Activated CD4-positive, alpha-beta T cell treated with anti-CD3 and anti-CD28 coated beads for 36 hours (primary cell): ENCODE measurements around the gene NSD1. TPM values are rescaled to one million over a fixed set of nuclear protein-coding genes. Genes with fewer than 3 reads are reported as not detected.

Experiments
- ATAC-seq: fragments of 200-7000 bp; cut with Tn5 transposase; one replicate; pipeline ENCODE4 v1.10.0; 2021; ENCODE audit warnings: mild to moderate bottlenecking, moderate library complexity
- CTCF ChIA-PET: fragments of 350-600 bp; sonication (Branson Sonifier 250); formaldehyde crosslinking; loops from one replicate; lab custom pipeline; 2021; ENCODE audit warnings: antibody characterized with exemption; lab: Charles Lee
- POLR2A ChIA-PET: fragments of 350-600 bp; sonication (Branson Sonifier 250); formaldehyde crosslinking; loops from one replicate; lab custom pipeline; 2021; ENCODE audit warnings: antibody characterized with exemption, inconsistent platforms; lab: Charles Lee
- DNase-seq: peaks from one replicate; pipeline ENCODE4 v3.0.0-alpha.2; 2020
- H3K27ac Mint-ChIP-seq: one replicate; pipeline ENCODE4 v1.8.0; 2021; ENCODE audit warnings: mixed read lengths
- H3K27me3 Mint-ChIP-seq: one replicate; pipeline ENCODE4 v1.8.0; 2021; ENCODE audit warnings: mixed read lengths
- H3K36me3 Mint-ChIP-seq: one replicate; pipeline ENCODE4 v1.8.0; 2021; ENCODE audit warnings: low read depth, mixed read lengths
- H3K4me1 Mint-ChIP-seq: one replicate; pipeline ENCODE4 v1.8.0; 2021; ENCODE audit warnings: mixed read lengths
- H3K4me3 Mint-ChIP-seq: one replicate; pipeline ENCODE4 v1.8.0; 2021; ENCODE audit warnings: mild to moderate bottlenecking, moderate library complexity, mixed read lengths
- H3K9me3 Mint-ChIP-seq: one replicate; pipeline ENCODE4 v1.8.0; 2021; ENCODE audit warnings: low read depth, mixed read lengths
- intact Hi-C, 2 experiments: fragments of 100-400 bp; cut with DNase I in 1 of 2; cut with micrococcal nuclease in 1 of 2; formaldehyde crosslinking; loops; one replicate each; pipeline versions ENCODE4 v1.14.2 to v1.15.1; 2022 to 2024; cut with DNase I, micrococcal nuclease
- total RNA-seq, 2 experiments: library from RNA; stranded (reverse); gene quantifications; one replicate each; pipeline ENCODE4 v1.2.3, GENCODE V29; 2021

Gene NSD1
- total RNA-seq, 2 experiments from 2014 or later, result 65.6 to 68.2 TPM

DNA sequence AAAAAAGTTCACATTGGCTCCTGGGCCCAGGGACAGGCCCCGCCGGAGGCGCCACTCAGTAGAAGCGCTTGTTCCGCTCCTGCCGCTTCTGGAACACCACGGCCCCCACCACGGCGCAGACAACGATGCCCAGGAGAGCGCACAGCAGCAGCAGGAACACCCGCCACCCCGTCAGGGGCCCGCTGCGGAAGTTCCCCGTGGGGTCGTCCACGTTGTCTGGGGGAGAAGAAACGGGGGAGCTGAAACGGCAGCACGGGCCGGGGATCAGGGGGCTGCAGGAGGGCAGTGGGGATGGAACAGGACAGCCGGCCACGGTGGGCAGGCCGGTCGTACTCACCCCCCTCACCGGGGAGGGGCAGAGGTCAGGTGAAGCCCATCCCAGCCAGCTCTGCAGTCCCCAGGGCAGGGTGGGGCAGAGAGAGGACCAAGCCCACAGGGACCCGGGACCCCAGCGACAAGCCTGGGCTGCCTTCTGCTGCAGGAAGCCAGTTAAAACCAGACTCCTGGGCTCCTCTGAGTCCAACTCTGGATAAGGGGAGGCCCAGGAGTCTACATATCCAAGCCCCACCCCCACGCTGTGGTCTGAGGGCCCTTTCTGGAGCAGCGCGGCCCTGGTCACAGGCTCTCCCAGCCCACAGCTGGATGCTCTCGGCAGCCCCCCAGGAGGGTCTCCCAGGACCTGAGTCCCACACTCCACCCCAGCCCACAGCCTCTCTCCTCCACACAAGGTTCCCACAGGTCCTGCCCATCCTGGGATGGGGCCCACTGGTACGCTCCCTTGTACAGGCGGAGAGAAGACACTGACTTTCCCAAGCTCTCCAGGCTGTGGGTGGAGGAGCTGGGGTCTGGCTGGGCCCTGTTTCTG lies 198.7 kb downstream of the NSD1 start:
- Mint-ChIP-seq H3K27ac (no peak overlapping the region), H3K36me3 (peaks cover 42% of the 10 kb centered on the region), H3K27me3 (no peaks in the 10 kb centered on the region), H3K9me3 (no peaks in the 10 kb centered on the region), H3K4me1 (peaks cover 7% of the 10 kb centered on the region), H3K4me3 (no peak overlapping the region)
- DNase-seq, result no peak
- ATAC-seq, result no peak
- intact Hi-C loops, result no loop called here
- CTCF ChIA-PET, result interaction anchor here (2.3 kb wide), 1 partner anchor 13 kb away, joined by 8 read pairs; no protein-coding TSS in a partner anchor
- POLR2A ChIA-PET, result no interaction called here

DNA sequence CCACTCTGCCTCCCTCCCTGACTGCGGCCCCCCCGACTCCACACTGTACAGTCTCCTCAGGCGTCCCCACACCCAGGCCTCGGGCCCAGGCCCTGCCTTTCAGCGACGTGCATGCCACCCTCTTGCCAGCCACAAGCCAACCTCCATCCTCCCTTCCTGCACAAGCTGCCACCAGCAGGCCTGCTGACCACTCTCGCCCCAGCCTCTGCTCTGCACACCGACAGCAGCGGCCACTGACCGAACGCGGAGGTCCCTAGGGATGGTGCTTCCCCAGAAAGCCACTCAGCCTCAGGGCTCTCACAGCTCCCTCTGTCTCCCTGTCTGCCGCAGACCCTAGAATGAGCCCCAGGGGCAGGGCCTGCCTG lies 199.3 kb downstream of the NSD1 start:
- Mint-ChIP-seq H3K27ac (no peak overlapping the region), H3K4me3 (no peak overlapping the region), H3K36me3 (peaks cover 42% of the 10 kb centered on the region), H3K9me3 (no peaks in the 10 kb centered on the region), H3K4me1 (peaks cover 5% of the 10 kb centered on the region), H3K27me3 (no peaks in the 10 kb centered on the region)
- ATAC-seq, result no peak
- CTCF ChIA-PET, result interaction anchor here (2.3 kb wide), 1 partner anchor 14 kb away, joined by 8 read pairs; no protein-coding TSS in a partner anchor
- POLR2A ChIA-PET, result no interaction called here
- intact Hi-C loops, result no loop called here
- no peak for DNase-seq

DNA sequence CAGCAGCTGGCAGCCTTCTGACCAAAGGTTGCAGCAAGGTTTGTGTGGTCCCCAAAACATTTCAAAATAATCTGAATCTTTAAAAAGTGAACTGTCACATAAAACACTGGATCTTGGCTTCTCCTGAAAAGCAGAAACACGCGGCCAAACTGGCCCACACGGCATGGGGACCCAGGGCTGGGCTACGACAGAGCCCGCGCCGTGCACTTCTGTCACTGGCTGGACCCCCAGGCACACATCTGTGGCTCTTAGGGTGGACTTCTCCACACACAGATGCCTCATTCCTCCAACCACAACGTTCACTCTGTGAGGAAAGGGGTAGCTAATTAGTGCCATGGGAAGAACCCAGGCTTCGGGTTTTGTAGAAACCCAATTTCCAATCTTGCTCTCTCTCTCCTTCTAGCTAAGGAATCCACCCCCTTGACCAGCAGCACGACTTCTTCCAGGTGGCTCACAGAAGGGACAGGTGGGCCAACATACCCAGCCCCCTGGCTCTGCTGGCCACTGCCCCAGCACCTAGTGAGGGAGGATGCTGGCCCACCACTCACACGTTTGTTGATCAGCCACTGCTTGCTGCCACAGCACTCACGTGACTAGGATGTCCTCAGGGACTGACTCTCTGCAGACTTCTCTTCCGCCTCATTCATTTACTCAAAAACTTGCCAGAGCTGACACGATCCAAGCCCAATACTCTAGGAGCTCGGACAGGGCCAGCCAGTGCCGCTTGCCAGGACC lies 200.0 kb downstream of the NSD1 start:
- DNase-seq, result no peak
- H3K4me3 Mint-ChIP-seq, result no peak overlapping the region
- no peak overlapping the region for H3K27ac Mint-ChIP-seq
- no peak for ATAC-seq
- H3K36me3 Mint-ChIP-seq, result peaks cover 42% of the 10 kb centered on the region
- H3K9me3 Mint-ChIP-seq, result no peaks in the 10 kb centered on the region
- ChIA-PET POLR2A (no interaction called here), CTCF (interaction anchor here (2.3 kb wide), 1 partner anchor 14 kb away, joined by 8 read pairs; no protein-coding TSS in a partner anchor)
- no peaks in the 10 kb centered on the region for H3K27me3 Mint-ChIP-seq
- intact Hi-C loops, result no loop called here
- no peaks in the 10 kb centered on the region for H3K4me1 Mint-ChIP-seq

DNA sequence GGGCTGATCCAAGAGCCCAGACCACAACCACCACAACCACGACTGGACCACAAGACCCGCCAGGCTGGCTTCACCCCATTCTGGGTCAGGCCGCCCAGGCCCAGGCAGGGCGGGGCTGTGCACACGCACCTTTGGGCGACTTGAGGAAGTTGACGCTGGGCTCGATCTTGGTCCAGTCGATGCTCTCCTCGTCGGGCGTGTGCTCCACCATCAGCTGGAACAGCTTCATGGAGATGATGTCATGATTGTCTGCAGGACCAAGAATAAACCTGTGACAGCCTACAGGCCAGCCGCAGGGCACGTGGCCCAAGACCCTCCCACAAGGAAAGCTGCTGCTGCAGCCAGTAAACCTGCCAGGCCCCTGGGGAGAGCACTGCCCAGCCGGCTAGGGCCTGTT lies 200.6 kb downstream of the NSD1 start:
- Mint-ChIP-seq H3K4me3 (no peak overlapping the region), H3K9me3 (no peaks in the 10 kb centered on the region), H3K4me1 (no peaks in the 10 kb centered on the region), H3K36me3 (peaks cover 42% of the 10 kb centered on the region), H3K27ac (no peak overlapping the region), H3K27me3 (no peaks in the 10 kb centered on the region)
- intact Hi-C loops, result no loop called here
- ATAC-seq (no peak), DNase-seq (no peak)
- ChIA-PET POLR2A (no interaction called here), CTCF (interaction anchor here (1.2 to 2.3 kb wide), 2 partner anchors 15 to 56 kb away, joined by 3 to 8 read pairs; no protein-coding TSS in a partner anchor)

DNA sequence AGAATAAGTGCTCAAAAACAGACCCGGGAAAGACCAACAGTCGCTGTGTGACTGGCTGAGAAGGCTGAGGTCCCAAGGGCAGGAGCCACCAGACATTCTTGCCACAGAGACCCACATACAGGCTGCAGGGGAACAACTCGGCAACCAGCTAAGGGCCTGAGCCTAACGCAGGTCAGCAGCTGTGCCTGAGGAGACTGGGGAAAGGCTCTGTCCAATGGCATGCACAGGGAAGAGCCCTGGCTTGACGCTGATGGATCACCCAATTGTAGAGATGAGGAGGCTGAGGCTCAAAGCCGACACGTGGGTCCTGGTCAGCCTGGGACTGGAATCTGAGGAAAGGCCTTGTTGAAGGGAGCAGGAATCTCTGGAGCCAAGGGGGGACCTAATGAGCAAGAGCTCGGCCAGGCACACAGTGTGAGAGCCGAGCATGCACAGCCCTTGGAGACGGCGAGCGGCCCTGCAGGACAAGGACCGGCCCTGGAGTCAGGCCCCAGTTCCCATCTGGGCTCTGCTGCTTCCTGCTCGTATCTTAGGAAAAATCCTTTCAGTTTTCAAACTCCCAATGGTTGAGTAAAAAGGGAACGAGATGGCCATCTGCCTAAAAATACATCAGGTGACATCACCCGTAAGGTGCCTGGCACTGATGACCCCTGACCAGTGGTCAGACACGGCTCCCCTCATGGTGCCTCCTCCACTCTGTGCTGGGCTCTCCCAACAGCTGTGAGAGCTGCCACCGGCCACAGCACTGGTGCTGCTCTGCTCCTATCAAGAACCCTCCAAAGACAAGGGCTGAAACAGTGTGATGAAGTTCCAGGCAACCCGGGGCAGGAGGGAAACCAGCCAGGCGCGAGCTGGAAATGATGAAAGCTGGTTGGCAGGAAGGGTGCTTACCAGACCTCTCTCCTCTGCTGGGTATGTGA lies 201.5 kb downstream of the NSD1 start:
- Mint-ChIP-seq H3K4me1 (peaks cover 9% of the 10 kb centered on the region), H3K27me3 (no peaks in the 10 kb centered on the region), H3K36me3 (peaks cover 47% of the 10 kb centered on the region), H3K9me3 (no peaks in the 10 kb centered on the region), H3K4me3 (no peak overlapping the region), H3K27ac (no peak overlapping the region)
- ChIA-PET CTCF (interaction anchor here (1.2 to 2.3 kb wide), 3 partner anchors 16 to 56 kb away, joined by 3 to 8 read pairs (median 5); partner anchors contain the start of gene LMAN2), POLR2A (interaction anchor here (1.1 kb wide), 1 partner anchor 11 kb away, joined by 6 read pairs; no protein-coding TSS in a partner anchor)
- ATAC-seq (no peak), DNase-seq (no peak)
- intact Hi-C loops, result no loop called here

DNA sequence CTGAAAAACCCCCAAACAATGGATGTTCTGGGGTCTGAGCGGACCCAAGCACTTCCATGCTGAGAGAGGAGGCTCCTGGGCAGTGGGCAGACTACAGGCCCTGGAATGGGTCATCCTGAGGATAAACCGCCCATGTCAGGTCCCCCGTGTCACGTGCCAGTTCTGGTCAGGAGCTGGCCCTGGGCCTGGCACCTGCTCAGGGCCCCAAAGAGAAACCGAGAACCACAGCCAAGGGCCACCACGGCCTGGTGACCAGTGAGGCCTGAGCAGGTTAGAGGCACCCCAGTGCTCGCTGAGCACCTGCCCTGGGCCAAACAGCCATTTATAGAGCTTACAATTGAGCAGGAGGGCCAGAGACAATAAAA lies 202.1 kb downstream of the NSD1 start:
- intact Hi-C loops, result loop anchor here in 1 of 2 experiments (2.0 kb wide), 1 partner anchor 17 kb away; no protein-coding TSS in a partner anchor
- ChIA-PET POLR2A (interaction anchor here (1.1 kb wide), 1 partner anchor 12 kb away, joined by 6 read pairs; no protein-coding TSS in a partner anchor), CTCF (interaction anchor here (2.1 kb wide), 1 partner anchor 15 kb away, joined by 5 read pairs; the partner anchor contains the start of gene LMAN2)
- DNase-seq (no peak), ATAC-seq (no peak)
- peaks cover 13% of the 10 kb centered on the region for H3K4me1 Mint-ChIP-seq
- no peak overlapping the region for H3K4me3 Mint-ChIP-seq
- H3K27ac Mint-ChIP-seq, result no peak overlapping the region
- no peaks in the 10 kb centered on the region for H3K9me3 Mint-ChIP-seq
- no peaks in the 10 kb centered on the region for H3K27me3 Mint-ChIP-seq
- peaks cover 48% of the 10 kb centered on the region for H3K36me3 Mint-ChIP-seq

DNA sequence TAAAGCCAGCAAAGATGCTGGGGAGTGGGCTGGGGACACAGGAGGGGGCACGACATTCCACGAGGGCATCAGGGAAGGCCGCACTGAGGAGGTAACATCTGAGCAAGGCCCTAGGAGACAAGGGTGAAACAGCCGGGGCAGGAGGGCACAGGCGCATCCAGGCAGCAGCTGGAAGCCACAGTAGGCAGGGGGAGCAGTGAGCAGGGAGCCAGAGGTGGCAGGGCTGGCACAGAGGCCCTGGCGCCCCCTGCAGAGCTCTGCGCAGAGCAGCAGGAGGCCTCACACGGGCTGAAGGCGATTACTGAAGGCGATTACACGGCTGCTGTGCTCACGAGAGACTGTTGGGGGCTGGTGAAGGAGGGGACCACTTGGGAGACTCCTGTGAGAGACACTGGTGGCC lies 202.5 kb downstream of the NSD1 start:
- Mint-ChIP-seq H3K27ac (no peak overlapping the region), H3K27me3 (no peaks in the 10 kb centered on the region), H3K36me3 (peaks cover 48% of the 10 kb centered on the region), H3K9me3 (no peaks in the 10 kb centered on the region), H3K4me3 (no peak overlapping the region), H3K4me1 (peaks cover 13% of the 10 kb centered on the region)
- DNase-seq (peak; percentile 75), ATAC-seq (peak; percentile 91)
- ChIA-PET CTCF (interaction anchor here (1.0 to 2.1 kb wide), 2 partner anchors 9 to 15 kb away, joined by 3 to 5 read pairs; partner anchors contain the start of gene LMAN2), POLR2A (interaction anchor here (1.1 kb wide), 1 partner anchor 12 kb away, joined by 6 read pairs; no protein-coding TSS in a partner anchor)
- intact Hi-C loops, result loop anchor here in 1 of 2 experiments (2.0 kb wide), 1 partner anchor 17 kb away; no protein-coding TSS in a partner anchor

DNA sequence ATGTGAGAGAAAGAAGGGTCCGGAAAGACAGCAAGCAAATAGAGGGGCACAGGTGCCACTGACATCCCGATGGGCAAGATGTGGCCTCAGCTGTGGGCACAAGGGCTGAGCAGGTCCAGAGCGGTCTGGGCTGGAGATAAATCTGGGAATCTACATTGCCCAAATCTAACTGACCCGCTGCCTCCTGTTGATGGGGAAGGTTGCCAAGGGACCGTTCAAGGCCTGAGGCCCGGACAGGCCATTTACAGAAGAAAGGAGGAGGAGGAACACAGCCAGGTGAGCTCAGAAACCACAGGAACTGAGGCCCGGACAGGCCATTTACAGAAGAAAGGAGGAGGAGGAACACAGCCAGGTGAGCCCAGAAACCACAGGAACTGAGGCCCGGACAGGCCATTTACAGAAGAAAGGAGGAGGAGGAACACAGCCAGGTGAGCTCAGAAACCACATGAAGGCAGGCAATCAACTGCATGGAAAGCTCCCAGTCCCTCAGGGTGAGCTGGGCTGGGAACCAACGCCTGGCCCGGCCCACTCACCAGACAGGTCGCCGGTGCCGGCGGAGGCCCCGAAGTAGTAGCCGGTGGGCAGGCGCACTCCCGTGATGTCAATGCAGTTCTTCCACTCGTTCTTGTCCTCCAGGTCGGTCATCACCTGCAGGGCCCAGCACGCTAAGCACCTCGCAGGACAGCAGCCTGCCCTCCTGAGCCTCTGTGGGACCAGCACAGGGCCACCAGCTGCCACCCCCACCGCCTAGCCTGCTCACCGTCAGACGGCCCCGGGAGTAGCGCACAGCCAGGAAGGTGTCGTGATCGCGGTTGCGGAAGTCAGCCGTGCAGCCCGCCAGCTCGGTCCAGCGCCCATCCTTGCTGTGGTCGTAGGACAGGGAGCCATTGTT lies 203.3 kb downstream of the NSD1 start:
- H3K27me3 Mint-ChIP-seq, result no peaks in the 10 kb centered on the region
- intact Hi-C loops, result loop anchor here in 1 of 2 experiments (2.0 kb wide), 1 partner anchor 18 kb away; no protein-coding TSS in a partner anchor
- H3K27ac Mint-ChIP-seq, result no peak overlapping the region
- no peak overlapping the region for H3K4me3 Mint-ChIP-seq
- peaks cover 47% of the 10 kb centered on the region for H3K36me3 Mint-ChIP-seq
- DNase-seq, result no peak
- no peak for ATAC-seq
- CTCF ChIA-PET, result interaction anchor here (1.0 to 2.1 kb wide), 2 partner anchors 10 to 14 kb away, joined by 3 to 5 read pairs; partner anchors contain the start of gene LMAN2
- POLR2A ChIA-PET, result interaction anchor here (0.6 kb wide), 1 partner anchor 100 kb away, joined by 3 read pairs; no protein-coding TSS in a partner anchor
- peaks cover 14% of the 10 kb centered on the region for H3K4me1 Mint-ChIP-seq
- H3K9me3 Mint-ChIP-seq, result no peaks in the 10 kb centered on the region

DNA sequence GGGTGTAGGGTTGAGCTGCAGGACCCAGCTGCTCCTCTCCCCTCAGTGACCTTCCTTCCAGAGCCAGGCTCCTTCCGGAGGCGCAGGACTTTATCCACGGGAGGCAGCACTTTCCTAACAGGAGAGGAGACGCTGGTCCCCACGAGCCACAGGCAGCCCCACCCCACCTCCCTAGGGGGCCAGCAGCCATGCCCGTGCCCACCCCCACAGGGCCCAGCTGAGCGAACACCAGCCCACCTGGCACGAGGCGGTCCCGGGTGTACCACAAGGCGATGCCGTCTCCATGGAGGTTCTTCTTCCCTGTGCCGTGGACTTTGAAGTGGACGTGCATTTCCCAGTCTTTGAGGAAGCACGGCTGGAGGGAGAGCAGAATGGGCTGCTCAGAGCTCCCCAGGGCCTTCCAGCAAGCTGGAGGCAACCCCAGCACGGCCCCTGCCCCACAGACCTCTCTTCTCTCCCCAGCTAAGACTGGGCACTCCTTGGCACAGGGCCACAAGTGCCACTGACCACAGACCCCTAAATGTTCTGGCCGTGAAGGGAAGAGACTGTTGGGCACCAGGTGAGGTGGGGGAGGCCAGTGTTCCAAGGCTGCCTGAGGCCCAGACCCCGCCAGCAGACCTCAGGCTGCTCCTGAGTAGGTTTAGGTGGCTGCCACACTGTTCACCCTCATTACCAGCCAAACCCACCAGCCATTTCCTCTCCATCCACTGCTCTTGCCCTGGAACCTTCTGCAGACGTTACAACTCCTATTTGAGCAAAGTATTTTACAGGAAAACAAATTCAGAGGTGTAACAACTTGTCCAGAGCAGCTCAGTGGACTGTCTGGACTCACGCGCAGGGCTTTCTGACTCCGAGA lies 204.9 kb downstream of the NSD1 start:
- no peaks in the 10 kb centered on the region for H3K27me3 Mint-ChIP-seq
- ATAC-seq (no peak), DNase-seq (no peak)
- H3K4me3 Mint-ChIP-seq, result no peak overlapping the region
- peaks cover 43% of the 10 kb centered on the region for H3K36me3 Mint-ChIP-seq
- H3K27ac Mint-ChIP-seq, result no peak overlapping the region
- CTCF ChIA-PET, result interaction anchor here (0.5 to 0.7 kb wide), 3 partner anchors 13 to 45 kb away, joined by 3 to 4 read pairs (median 3); no protein-coding TSS in a partner anchor
- intact Hi-C loops, result no loop called here
- H3K9me3 Mint-ChIP-seq, result no peaks in the 10 kb centered on the region
- POLR2A ChIA-PET, result no interaction called here
- H3K4me1 Mint-ChIP-seq, result peaks cover 16% of the 10 kb centered on the region
